Neural crest cell (in vitro differentiated cells): Measurements from ENCODE around the gene KBTBD12. TPM values are rescaled to one million over a fixed set of nuclear protein-coding genes. Genes with fewer than 3 reads are reported as not detected.
A peak's percentile ranks its signal among the peaks of the same experiment; 100 is the strongest.

Experiments
- DNase-seq: peaks from one replicate; pipeline ENCODE4 v3.0.0; 2021; ENCODE audit warnings: low read depth, mixed read lengths, low spot score
- H3K27ac Mint-ChIP-seq: one replicate; pipeline ENCODE4 v1.8.0; 2021; ENCODE audit warnings: mild to moderate bottlenecking, mixed read lengths; ENCODE audit not compliant: unreplicated experiment
- H3K27me3 Mint-ChIP-seq: 2 replicates; pipeline ENCODE4 v1.8.0; 2021; ENCODE audit warnings: low read depth, mild to moderate bottlenecking, mixed read lengths
- H3K36me3 Mint-ChIP-seq: 2 replicates; pipeline ENCODE4 v1.8.0; 2021; ENCODE audit warnings: low read depth, mild to moderate bottlenecking, mixed read lengths
- H3K4me1 Mint-ChIP-seq: 2 replicates; pipeline ENCODE4 v1.8.0; 2021; ENCODE audit warnings: mixed read lengths
- H3K4me3 Mint-ChIP-seq: one replicate; pipeline ENCODE4 v1.8.0; 2021; ENCODE audit warnings: mild to moderate bottlenecking, mixed read lengths
- H3K9me3 Mint-ChIP-seq: 2 replicates; pipeline ENCODE4 v1.8.0; 2021; ENCODE audit warnings: mixed read lengths
- CTCF ChIP-seq: fragments of 200-600 bp; sonication (generic); conservative IDR thresholded peaks from 2 replicates; pipeline ENCODE4 v1.5.0; 2021; ENCODE audit warnings: antibody characterized with exemption, mild to moderate bottlenecking
- total RNA-seq: library from RNA; stranded (reverse); gene quantifications from 2 replicates; pipeline ENCODE4 v1.2.1, GENCODE V29; 2021

KBTBD12 gene
- total RNA-seq, 1 donor from 2014 or later, result not detected

DNA sequence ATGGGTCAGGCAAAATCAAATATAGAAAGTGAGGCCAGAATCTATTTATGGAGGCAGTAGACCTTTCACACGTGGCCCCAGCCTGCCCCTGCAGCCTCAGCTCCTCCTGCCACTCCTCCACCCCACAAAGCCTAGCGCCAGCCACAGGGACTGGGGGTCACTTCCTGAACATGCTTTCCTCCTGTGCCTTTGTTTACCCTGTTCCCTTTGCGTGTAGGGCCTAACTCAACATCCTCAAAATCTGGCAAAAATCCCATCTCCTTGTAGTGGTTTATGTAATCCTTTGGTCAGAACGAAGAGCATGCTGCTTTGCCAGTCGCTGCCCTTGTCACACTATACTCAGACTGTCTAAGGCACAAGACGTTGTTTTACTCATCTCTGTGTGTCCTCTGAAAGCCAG is 39.6 kb downstream of the KBTBD12 start:
- no peaks in the 10 kb centered on the region for H3K9me3 Mint-ChIP-seq
- no peak for DNase-seq
- no peak overlapping the region for H3K27ac Mint-ChIP-seq
- no peaks in the 10 kb centered on the region for H3K36me3 Mint-ChIP-seq
- H3K4me1 Mint-ChIP-seq, result peaks cover 12% of the 10 kb centered on the region
- H3K27me3 Mint-ChIP-seq, result no peaks in the 10 kb centered on the region
- no peak for TF ChIP-seq CTCF
- no peak overlapping the region for H3K4me3 Mint-ChIP-seq

DNA sequence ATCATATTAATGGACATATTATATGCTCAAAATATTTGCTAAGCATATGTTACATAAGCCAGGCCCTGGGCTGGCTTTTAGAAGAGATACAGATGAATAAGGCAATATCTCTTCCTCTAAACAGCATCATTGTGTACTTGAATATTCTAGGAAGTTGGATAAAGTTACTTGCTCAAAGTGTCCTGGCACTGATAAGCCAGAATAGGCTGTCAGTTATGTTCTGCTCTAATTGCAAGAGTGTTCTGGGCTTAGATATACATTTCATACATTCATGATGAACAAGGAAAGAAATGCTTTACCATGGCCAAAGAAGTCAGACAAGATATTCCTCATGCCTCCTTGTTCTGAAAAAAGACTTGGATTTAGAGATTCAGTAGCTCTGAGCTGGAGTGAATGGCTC is 40.7 kb downstream of the KBTBD12 start:
- H3K27me3 Mint-ChIP-seq, result no peaks in the 10 kb centered on the region
- no peaks in the 10 kb centered on the region for H3K9me3 Mint-ChIP-seq
- no peaks in the 10 kb centered on the region for H3K36me3 Mint-ChIP-seq
- no peak for DNase-seq
- H3K27ac Mint-ChIP-seq, result no peak overlapping the region
- no peak overlapping the region for H3K4me3 Mint-ChIP-seq
- H3K4me1 Mint-ChIP-seq, result peaks cover 20% of the 10 kb centered on the region
- TF ChIP-seq CTCF, result no peak

DNA sequence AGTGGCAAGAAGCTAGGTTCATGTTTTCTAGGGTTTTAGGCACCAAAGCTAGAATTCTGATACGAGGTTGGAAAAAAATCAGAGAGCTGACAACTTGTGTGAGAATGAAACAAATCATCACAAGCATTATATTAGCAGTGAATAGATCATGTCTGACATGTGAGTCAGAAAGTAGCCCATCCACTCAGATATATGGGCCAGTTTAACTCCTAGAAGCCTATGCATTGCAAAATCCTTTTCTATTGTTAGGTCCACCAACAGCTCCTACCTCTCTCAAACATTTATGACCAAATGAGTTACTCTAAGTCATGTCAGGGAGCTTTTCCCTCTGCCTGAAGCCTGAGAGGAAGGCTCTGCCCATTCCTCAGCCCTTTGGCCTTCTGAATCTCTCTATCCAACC is 44.0 kb downstream of the KBTBD12 start:
- peaks cover 16% of the 10 kb centered on the region for H3K4me1 Mint-ChIP-seq
- no peak for TF ChIP-seq CTCF
- no peaks in the 10 kb centered on the region for H3K27me3 Mint-ChIP-seq
- no peak overlapping the region for H3K27ac Mint-ChIP-seq
- no peaks in the 10 kb centered on the region for H3K36me3 Mint-ChIP-seq
- H3K9me3 Mint-ChIP-seq, result no peaks in the 10 kb centered on the region
- no peak overlapping the region for H3K4me3 Mint-ChIP-seq
- no peak for DNase-seq

DNA sequence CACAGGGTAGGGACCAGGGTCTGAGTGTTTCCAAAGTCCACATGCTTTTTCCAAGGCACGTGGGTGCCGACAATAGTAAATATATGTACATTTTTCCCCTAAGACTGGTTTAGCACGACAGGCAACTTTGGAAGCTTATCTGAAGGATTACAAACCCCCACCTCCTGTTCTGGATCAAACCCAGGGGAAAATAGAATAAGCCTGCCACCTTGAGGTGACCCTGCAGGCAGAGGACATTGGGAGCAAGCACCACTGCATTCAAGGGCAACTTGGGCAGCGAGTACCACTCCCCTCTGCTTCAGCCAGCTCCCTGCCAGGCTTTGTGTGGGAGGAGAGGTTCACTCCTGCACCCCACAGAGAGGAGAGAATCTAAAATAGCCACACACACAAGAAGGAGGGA is 44.8 kb downstream of the KBTBD12 start:
- no peak overlapping the region for H3K27ac Mint-ChIP-seq
- no peaks in the 10 kb centered on the region for H3K36me3 Mint-ChIP-seq
- no peaks in the 10 kb centered on the region for H3K27me3 Mint-ChIP-seq
- peak; percentile 62 for TF ChIP-seq CTCF
- H3K9me3 Mint-ChIP-seq, result no peaks in the 10 kb centered on the region
- H3K4me3 Mint-ChIP-seq, result no peak overlapping the region
- peaks cover 12% of the 10 kb centered on the region for H3K4me1 Mint-ChIP-seq
- peak; percentile 24 for DNase-seq

DNA sequence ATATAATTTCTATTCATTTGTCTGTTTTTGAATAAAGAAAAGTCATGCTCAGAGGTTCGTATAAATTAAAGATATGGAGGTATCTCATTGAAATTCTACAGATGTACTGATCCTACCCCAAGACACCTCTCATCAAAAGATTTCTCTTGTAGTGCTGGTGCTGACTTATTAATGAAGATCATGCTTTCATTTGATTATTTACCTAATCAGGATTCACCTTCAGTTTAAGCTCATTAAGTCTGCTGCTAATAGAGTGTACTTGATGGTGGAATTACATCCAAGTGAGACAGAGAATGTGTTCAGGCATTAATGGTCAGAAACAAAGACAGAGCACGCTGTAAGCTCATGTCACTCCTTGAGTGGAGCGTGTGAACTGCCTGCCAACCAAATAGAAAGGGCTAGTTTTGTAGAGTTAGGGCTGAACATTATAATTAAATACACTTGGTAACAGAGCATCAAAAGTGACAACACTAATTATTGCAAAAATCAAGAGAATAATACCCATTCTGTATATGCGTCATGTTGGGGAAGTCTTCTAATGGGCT is 45.5 kb downstream of the KBTBD12 start:
- DNase-seq, result no peak
- Mint-ChIP-seq H3K36me3 (no peaks in the 10 kb centered on the region), H3K4me3 (no peak overlapping the region), H3K27ac (no peak overlapping the region), H3K4me1 (peaks cover 11% of the 10 kb centered on the region), H3K27me3 (no peaks in the 10 kb centered on the region), H3K9me3 (no peaks in the 10 kb centered on the region)
- no peak for TF ChIP-seq CTCF

GRCh38 chr3:127961124-127961523 is 46.1 kb downstream of the KBTBD12 start:
- Mint-ChIP-seq H3K4me3 (no peak overlapping the region), H3K4me1 (peaks cover 11% of the 10 kb centered on the region), H3K9me3 (no peaks in the 10 kb centered on the region), H3K27me3 (no peaks in the 10 kb centered on the region), H3K27ac (no peak overlapping the region), H3K36me3 (no peaks in the 10 kb centered on the region)
- no peak for TF ChIP-seq CTCF
- no peak for DNase-seq
